BJ (cell line): ENCODE data around the gene UBP1. TPM values are rescaled to one million over a fixed set of nuclear protein-coding genes. Genes with fewer than 3 reads are reported as not detected.
"Not testable (repeated sequence)": the region's sequence is repeated elsewhere in the genome, so short reads cannot be mapped to it uniquely, and the experiment has no call there.

ENCODE experiments used
- CTCF ChIA-PET: fragments of 350-600 bp; formaldehyde crosslinking; extraction: SDS; loops from one replicate; lab custom pipeline; 2021; ENCODE audit warnings: antibody characterized with exemption, inconsistent platforms; lab: Yijun Ruan, JAX
- POLR2A ChIA-PET: fragments of 300-600 bp; sonication (Branson Sonifier 250); formaldehyde crosslinking; extraction: SDS; loops from one replicate; lab custom pipeline; 2021; ENCODE audit warnings: antibody characterized with exemption; lab: Charles Lee
- DNase-seq: peaks from one replicate; pipeline ENCODE4 v3.0.0-alpha.2; 2011; ENCODE audit warnings: low read depth
- H3K27me3 ChIP-seq: 2 replicates; pipeline ENCODE4 v1.6.0; 2011; ENCODE audit warnings: low read length; ENCODE audit not compliant: control insufficient read depth, insufficient read depth
- H3K36me3 ChIP-seq: 2 replicates; pipeline ENCODE4 v1.5.1; 2011; ENCODE audit warnings: low read length; ENCODE audit not compliant: control insufficient read depth, insufficient read depth
- H3K4me3 ChIP-seq: 2 replicates; pipeline ENCODE4 v1.5.1; 2011; ENCODE audit warnings: low read depth, mild to moderate bottlenecking, control low read depth, low read length
- polyA plus RNA-seq: library from polyadenylated mRNA; depleted of rRNA; stranded (reverse); fragments of >200 nt; gene quantifications from 2 replicates; pipeline ENCODE4 v1.2.3, GENCODE V29; 2011
- TF ChIP-seq, protein P1 (sequence below): IDR thresholded peaks from 2 replicates; pipeline ENCODE4 v1.5.1; 2011; ENCODE audit warnings: low read depth, mild to moderate bottlenecking, control low read depth, inconsistent platforms, low read length, moderate library complexity; ENCODE audit not compliant: insufficient read depth

Gene UBP1
- polyA plus RNA-seq, 1 experiment, result 62.7 TPM

DNA sequence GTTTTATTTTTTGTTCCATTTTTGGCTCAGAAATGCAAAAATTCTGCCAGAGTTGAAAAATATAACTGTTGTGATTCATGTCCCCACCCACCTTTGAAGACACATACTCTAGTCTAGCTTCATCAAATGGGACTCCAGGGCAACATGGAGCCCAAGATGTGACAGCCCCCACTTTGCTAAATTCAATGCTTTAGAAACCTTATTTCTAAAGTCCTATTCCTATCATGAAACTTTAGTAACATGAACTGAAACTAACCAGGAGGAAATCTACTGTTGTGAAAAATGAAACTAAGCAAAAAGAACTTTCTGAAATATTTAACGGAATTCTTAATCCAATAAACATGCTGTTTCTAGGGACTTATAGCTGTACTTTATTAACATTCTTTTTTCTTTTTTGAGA, 20.3 kb downstream of the UBP1 start:
- ChIA-PET POLR2A (interaction anchor here (0.5 kb wide), 1 partner anchor 14 kb away, joined by 24 read pairs; no protein-coding TSS in a partner anchor), CTCF (no interaction called here)
- DNase-seq, result no peak
- H3K36me3 ChIP-seq, result peaks cover 3% of the 10 kb centered on the region
- no peaks in the 10 kb centered on the region for H3K27me3 ChIP-seq
- H3K4me3 ChIP-seq, result no peak overlapping the region
- TF ChIP-seq, protein P1, sequence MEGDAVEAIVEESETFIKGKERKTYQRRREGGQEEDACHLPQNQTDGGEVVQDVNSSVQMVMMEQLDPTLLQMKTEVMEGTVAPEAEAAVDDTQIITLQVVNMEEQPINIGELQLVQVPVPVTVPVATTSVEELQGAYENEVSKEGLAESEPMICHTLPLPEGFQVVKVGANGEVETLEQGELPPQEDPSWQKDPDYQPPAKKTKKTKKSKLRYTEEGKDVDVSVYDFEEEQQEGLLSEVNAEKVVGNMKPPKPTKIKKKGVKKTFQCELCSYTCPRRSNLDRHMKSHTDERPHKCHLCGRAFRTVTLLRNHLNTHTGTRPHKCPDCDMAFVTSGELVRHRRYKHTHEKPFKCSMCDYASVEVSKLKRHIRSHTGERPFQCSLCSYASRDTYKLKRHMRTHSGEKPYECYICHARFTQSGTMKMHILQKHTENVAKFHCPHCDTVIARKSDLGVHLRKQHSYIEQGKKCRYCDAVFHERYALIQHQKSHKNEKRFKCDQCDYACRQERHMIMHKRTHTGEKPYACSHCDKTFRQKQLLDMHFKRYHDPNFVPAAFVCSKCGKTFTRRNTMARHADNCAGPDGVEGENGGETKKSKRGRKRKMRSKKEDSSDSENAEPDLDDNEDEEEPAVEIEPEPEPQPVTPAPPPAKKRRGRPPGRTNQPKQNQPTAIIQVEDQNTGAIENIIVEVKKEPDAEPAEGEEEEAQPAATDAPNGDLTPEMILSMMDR, result no peak

DNA sequence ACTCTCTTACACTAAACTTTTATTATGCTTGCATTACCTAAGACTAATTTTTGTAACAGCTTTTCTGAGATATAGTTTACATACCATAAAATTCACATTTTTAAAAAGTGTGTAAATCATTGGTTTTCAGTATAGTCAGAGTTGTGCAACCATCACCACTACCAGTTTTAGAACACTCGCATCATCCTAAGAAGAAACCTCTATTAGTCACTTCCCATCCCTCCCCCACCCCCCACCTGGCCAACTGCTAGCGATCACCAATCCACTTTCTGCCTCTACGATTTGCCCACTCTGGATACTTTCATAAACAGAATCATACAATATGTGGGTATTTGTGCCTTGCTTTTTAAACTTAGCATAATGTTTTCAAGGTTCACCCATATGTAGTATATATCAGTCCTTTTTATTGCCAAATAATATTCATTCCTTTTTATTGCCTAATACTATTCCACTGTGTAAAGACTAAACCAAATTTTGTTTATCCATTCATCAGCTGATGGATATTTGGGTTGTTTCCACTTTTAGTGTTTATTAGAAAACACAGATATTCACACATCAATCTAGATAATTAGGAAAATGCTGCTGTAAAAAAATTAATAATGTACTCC, 23.0 kb downstream of the UBP1 start:
- ChIA-PET POLR2A (no interaction called here), CTCF (no interaction called here)
- Histone ChIP-seq H3K36me3 (peaks cover 4% of the 10 kb centered on the region), H3K4me3 (no peak overlapping the region), H3K27me3 (no peaks in the 10 kb centered on the region)
- TF ChIP-seq, protein P1, result no peak
- DNase-seq, result no peak

DNA sequence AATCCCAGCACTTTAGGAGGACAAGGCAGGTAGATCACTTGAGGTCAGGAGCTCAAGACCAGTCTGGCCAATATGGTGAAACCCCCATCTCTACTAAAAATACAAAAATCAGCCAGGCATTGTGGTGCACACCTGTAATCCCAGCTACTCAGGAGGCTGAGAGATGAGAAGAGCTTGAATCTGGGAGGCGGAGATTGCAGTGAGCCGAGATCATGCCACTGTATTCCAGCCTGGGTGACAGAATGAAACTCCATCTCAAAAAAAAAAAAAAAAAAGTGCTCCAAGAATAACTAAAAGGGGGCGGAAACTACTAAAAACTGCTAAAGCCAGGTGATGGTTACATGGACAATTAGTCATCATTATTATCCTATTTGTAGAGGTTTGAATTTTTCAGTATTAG, 29.4 kb downstream of the UBP1 start:
- H3K4me3 ChIP-seq, H3K27me3 ChIP-seq, POLR2A ChIA-PET, CTCF ChIA-PET, DNase-seq: not testable (repeated sequence)
- peaks cover 17% of the 10 kb centered on the region for H3K36me3 ChIP-seq

DNA sequence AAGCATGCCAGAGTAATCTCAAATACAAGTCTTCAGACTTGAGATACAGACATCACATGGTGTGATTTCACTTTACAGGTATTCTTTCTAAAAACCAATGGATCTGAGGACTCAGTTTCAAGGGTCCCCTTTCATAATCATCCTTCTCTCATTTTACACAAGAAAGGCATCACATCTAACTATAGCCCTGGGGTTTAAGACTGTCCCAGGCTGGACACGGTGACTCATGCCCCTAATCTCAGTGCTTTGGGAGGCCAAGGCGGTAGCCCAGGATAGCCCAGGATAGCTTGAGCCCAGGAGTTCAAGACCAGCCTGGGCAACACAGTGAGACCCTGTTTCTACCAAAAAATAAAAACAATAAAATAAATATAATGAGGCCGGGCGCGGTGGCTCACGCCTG, 36.4 kb downstream of the UBP1 start:
- no peak for DNase-seq

DNA sequence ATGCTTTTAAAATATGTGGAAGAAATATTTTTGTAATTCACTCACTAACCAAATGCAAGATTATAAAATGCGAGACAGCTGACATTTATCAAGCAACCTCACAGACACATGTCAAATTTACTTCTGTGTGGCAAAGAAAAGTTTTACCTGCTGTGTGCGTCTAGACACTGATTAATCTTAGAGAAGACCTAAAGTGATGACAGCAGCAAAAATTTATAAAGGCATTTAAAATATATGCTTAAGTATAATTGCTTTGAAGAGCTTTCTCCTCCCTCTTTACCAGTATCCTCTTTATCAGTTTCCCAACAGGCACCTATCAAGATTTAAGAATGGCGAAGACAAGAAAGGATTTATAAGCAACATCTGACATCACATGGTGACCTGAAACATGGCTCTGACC, 37.3 kb downstream of the UBP1 start:
- no peak for DNase-seq
- Histone ChIP-seq H3K36me3 (peaks cover 10% of the 10 kb centered on the region), H3K4me3 (no peak overlapping the region), H3K27me3 (no peaks in the 10 kb centered on the region)
- ChIA-PET POLR2A (no interaction called here), CTCF (no interaction called here)
- TF ChIP-seq, protein P1, result no peak

More for the DNA sequence above, 36.4 kb downstream of the UBP1 start:
- CTCF ChIA-PET, result no interaction called here
- Histone ChIP-seq H3K4me3 (no peak overlapping the region), H3K36me3 (peaks cover 14% of the 10 kb centered on the region), H3K27me3 (no peaks in the 10 kb centered on the region)
- POLR2A ChIA-PET, result no interaction called here
- TF ChIP-seq, protein P1, result no peak

DNA sequence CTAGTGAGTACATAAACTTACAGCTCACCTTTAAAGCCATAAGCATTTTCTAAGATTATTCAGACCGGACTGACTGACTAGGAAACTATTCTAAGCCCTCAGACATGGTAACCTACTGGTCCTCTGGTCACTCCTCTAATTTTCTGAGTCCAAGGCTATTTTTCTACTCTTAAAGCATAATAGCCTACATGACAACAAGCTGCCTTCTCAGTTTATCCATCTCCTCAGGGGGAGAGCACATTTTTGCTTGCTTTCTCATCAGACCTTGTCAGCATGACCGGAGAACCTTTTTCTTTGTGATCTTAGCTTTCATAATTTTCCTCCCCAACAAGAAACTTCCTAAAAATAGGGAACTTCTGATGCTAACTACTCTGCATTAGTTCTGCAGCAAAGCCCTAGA, 38.4 kb downstream of the UBP1 start:
- POLR2A ChIA-PET, result no interaction called here
- H3K4me3 ChIP-seq, result no peak overlapping the region
- no peak for DNase-seq
- TF ChIP-seq, protein P1, result no peak
- CTCF ChIA-PET, result interaction anchor here (1.4 to 1.7 kb wide), 2 partner anchors 29 to 270 kb away, joined by 5 to 6 read pairs; no protein-coding TSS in a partner anchor
- no peaks in the 10 kb centered on the region for H3K27me3 ChIP-seq
- peaks cover 10% of the 10 kb centered on the region for H3K36me3 ChIP-seq
